Breast epithelium (tissue), 3 donors: ENCODE measurements around the gene FNDC1.

Source experiments
- CTCF ChIP-seq, 3 donors: fragments of 450-650 bp; IDR thresholded peaks; one replicate each; pipeline ENCODE4 v1.5.1; 2016 to 2017; ENCODE audit warnings: antibody characterized with exemption in 3 of 3, mild to moderate bottlenecking in 3 of 3, moderate library complexity in 3 of 3
- POLR2A ChIP-seq: fragments of 450-650 bp; IDR thresholded peaks from one replicate; pipeline ENCODE4 v1.6.1; 2016; ENCODE audit warnings: antibody characterized with exemption, mild to moderate bottlenecking, moderate library complexity

- no peak for TF ChIP-seq POLR2A
- no peak for TF ChIP-seq CTCF (IDR thresholded peaks at IDR 0.05)
Measured at GRCh38 chr6:159303159-159303558, 134.0 kb downstream of the FNDC1 start.
